Measurements from ENCODE around the gene ZFAND6.

ZFAND6 gene

DNA sequence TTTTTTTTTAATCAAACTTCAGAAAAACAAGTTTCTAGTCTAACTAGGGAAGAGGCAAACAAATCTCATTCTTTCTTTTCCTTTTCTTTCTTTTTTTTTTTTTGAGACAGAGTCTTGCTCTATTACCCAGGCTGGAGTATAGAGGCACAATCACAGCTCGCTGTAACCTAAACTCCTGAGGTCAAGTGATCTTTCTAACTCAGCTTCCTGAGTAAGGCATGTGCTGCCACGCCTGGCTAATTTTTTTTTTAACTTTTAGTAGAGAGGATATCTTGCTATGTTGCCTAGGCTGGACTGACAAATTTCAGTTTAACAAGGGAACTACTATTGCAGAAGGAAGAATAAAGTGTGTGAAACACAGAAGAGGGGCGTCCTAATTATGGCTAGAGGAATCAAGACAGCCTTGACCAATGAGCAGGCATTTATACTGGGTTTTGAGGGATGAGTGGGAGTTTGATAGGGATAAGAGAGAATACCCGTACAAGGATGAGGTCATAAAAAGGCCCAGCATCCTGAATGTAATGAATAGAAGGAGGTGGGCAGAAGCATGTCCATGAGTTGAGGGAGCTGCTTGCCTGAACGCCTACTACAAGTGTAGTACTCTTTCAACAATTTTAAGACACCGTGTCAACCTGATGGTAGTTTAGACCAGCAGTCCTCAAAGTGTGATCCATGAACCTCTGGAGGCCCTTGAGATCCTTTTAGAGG, 6.7 kb upstream of the ZFAND6 start:
- DNase-seq (ENCODE audit: low spot score): no peak

- DNase-seq (ENCODE audit: low spot score): no peak
These were observed 3.5 kb upstream of the ZFAND6 start for GRCh38 chr15:80055933-80056332.

DNA sequence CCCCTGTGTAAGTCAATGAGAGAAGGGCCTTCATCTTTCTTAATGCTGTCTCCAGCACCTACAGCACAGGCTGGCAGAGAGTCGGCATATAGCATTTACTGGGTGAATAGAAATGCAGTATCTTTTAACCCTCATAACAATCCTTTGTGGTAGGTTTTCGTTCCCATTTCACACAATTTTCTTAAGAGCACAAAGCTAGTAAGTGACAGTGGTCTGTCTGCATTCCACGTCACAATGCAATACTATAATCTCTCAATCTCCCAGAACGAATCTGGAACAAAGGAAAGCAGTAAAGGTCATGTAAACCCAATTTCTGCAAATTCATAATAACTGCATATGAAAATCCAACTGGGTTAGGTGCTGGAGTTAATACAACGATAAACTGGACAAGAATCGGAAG, 1.4 kb upstream of the ZFAND6 start:
- DNase-seq (ENCODE audit: low spot score): no peak

- DNase-seq (ENCODE audit: low spot score): no peak
These were observed 395 bp downstream of the ZFAND6 start for GRCh38 chr15:80059786-80060355.

DNA sequence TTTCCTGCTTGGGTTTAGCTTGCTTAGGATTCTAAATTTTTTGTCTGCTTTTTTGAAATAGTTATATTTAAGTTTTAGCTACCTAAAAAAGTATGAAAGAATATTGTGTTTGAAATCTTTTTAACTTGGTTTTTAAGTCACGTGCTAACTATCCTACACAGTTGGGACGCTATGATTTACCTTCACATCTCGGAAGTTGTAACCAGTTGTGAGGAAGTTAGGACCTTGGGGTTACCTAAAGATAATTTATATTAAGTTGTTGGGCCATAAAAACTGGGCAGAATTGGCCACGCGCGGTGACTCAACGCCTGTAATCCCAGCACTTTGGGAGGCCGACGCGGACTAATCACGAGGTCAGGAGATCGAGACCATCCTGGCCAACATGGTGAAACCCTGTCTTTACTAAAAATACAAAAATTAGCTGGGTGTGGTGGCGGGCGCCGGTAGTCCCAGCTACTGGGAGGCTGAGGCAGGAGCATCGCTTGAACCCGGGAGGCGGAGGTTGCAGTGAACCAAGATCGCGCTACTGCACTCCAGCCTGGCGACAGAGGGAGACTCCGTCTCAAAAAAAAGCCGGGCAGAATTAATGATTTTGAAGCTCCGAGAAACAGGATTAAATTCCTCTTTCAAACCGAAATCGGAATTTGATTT, 1.0 kb downstream of the ZFAND6 start:
- no peak for DNase-seq (ENCODE audit: low spot score)

GRCh38 chr15:80061582-80061981, 2.1 kb downstream of the ZFAND6 start:
- no peak for DNase-seq (ENCODE audit: low spot score)

DNA sequence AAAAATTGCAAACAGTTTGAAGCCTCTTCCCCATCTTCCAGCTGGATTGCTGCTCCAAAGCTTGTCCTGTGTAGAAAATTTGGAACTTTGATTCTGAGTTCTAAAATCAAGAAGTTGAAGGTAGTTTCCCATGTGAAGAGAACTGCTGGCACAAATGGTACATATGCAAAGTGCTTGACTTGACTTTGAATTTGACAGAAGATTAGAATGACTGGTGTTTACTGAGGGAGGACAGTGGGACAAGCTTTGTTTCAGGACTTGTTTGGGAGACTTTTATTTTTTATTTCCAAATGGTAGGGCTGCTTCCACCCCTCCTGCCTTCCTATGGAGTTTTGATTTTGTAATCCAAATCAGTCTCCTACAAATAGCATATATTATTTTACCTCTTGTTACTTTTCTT, 7.4 kb downstream of the ZFAND6 start:
- DNase-seq (ENCODE audit: low spot score): no peak

- DNase-seq (ENCODE audit: low spot score): no peak
These were observed 9.1 kb downstream of the ZFAND6 start for GRCh38 chr15:80068578-80068977.

DNA sequence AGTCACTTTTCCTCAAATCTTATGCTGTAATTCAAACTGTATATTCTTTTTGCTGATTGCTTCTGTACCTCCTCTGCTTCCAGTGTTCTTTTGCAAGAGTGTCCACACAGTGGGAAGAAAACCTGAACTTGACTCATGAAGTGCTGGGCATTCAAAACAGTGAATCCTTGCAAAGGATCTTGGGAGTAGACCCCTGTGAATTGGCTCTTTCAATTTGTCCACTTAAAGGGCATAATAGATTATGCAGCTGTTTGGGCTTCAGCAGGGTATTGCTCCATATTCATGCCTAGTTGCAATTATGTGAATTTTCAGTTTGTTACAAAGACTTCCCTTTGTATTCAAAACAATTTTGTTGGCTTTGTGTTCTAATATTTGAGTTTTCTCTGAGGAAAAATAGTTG, 11.4 kb downstream of the ZFAND6 start:
- DNase-seq (ENCODE audit: low spot score): no peak

DNA sequence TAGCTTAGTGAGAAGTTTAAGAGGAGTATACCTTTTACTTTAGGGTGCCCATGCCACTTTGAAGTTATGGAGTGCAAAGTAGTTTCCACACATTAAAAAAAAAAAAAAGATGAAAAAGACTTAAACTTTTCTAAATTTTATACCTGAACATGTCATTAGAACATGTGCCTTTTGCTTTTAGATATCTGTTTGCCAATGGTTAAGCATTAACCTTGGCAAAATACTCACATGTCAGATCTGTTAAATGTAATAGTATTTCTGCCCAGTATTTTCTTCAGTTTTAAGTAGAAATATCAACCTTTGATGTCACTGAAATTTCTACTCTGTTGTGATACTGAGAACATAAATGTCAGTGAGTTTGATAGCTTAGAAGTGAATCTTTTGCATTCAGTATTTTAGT, 12.2 kb downstream of the ZFAND6 start:
- no peak for DNase-seq (ENCODE audit: low spot score)

GRCh38 chr15:80072285-80072994, 13.0 kb downstream of the ZFAND6 start:
- peak; percentile 58 for DNase-seq (ENCODE audit: low spot score)

DNA sequence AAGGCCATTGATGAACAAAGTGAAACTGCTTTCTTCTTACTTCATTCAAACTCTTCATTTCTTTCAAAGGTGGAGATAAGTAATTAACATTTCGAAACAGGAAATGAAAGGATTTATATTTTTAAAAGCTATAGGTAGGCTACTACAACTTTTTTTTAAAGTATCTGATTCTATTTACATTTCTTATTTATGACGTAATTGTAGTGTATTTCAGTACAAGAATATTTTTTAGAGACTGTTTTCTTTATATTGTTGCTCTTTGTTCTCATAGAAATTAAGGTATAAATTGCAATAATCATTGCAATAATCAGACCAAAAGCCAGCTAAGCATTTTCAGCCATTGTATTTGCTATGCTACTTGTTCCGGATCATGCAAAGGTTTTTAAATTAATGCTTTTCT, 13.7 kb downstream of the ZFAND6 start:
- DNase-seq (ENCODE audit: low spot score): no peak

- DNase-seq (ENCODE audit: low spot score): no peak
These were observed 17.1 kb downstream of the ZFAND6 start for GRCh38 chr15:80076321-80077318.

- no peak for DNase-seq (ENCODE audit: low spot score)
These were observed 21.9 kb downstream of the ZFAND6 start for GRCh38 chr15:80081390-80081789.

GRCh38 chr15:80087104-80087503, 27.6 kb downstream of the ZFAND6 start:
- DNase-seq (ENCODE audit: low spot score): no peak

DNA sequence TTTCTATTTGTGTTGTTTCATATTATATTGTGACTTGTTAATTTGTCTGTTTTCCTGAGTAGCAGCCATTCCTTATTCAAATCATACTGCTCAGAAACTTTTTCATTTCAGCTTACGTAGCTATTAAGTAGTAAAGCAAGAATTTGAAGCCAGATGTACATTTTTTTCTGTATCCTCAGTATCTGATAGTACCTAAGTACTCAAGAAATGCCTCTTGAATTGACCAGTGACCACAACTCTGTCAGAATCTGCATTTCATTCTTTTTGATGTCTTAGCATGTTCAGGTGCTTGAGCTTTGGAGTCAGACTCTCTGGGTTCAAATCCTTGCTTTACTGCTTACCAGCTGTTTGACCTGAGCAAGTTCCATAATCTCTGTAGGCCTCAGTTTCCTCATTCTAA, 30.6 kb downstream of the ZFAND6 start:
- DNase-seq (ENCODE audit: low spot score): no peak

DNA sequence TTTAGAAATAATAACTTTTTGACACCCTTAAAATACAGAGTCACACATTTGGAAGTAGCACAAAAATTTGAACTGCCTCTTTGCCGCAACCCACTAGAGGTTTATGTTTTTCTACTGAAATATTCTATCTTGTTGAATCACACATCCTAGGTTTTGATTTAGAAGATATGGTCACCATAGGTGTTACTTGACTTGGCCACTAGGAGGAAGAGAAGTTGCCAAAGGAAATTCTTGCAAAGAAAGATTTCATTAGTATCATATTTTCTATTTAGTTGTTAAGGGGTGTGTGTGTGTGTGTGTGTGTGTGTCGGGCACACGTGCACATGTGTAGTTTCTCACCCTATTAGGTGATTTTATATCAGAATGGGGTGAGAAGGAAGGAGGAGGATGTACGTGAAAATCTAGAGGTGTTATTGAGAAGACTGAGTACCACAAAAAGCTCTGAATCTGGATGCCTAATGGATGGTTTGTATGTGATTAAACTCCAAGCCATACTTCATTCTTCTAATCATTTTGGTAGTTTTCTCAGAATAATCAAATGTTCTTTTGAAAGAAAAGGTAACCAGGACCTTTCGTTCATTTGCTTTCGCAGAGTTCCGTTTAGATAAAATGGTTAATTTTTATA, 31.5 kb downstream of the ZFAND6 start:
- no peak for DNase-seq (ENCODE audit: low spot score)

- DNase-seq (ENCODE audit: low spot score): no peak
These were observed 34.5 kb downstream of the ZFAND6 start for GRCh38 chr15:80093854-80094418.

DNA sequence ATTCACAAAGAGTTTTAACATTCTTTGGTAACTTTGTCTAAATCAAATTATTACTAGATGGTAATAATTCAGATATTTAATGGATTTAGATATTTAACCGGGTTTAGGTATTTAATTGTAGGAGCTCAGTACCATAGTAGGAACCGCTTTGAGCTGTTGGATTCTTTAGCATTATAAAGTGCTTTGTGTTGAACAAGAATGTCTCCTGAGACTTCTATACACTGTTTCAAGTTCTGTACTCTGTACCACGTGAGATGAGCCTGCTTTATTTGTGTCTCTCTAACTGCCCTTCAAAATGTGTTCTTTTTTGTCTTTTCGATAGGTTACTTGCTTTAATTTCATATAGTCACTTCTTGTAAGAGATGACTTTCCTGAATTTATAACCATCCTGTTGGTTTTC, 36.0 kb downstream of the ZFAND6 start:
- DNase-seq (ENCODE audit: low spot score): no peak

- no peak for DNase-seq (ENCODE audit: low spot score)
These were observed 36.5 kb downstream of the ZFAND6 start for GRCh38 chr15:80095969-80096368.

DNA sequence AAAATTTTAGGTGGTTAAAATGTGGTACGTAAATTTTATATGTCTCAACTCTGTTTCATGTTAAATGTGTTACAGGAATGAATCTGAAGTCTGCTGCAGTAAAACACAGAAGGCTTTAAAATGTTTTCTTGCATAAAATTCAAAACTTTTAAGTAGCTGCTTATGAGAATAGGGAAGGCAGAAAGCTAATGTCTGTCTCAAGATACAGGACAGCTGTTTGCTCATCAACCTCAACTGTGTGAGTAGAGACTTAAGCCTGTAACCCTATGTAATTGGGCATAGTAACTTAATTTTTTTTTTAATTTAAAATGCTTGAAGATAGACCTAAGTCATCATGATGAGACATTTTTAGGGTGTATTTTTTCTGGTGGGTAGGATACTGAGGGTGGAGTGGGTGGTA, 38.9 kb downstream of the ZFAND6 start:
- no peak for DNase-seq (ENCODE audit: low spot score)
